GM12878 (cell line): Measurements from ENCODE around the gene EPB41.

Experiments used
- ATF2 ChIP-seq: IDR thresholded peaks from 2 replicates; pipeline ENCODE4 v1.6.1; 2012; ENCODE audit warnings: low read length, inconsistent platforms
- CEBPZ ChIP-seq: fragments of 150-350 bp; IDR thresholded peaks from 2 replicates; pipeline ENCODE4 v1.6.1; 2016; ENCODE audit warnings: low read depth, low read length
- CREB1 ChIP-seq: IDR thresholded peaks from 2 replicates; pipeline ENCODE4 v1.6.1; 2012; ENCODE audit warnings: low read depth, mild to moderate bottlenecking, inconsistent platforms
- CREM ChIP-seq: IDR thresholded peaks from 2 replicates; pipeline ENCODE4 v1.6.1; 2014; ENCODE audit warnings: antibody characterized with exemption, low read depth
- CTCF ChIP-seq, 3 experiments: IDR thresholded peaks in 2 of 3; conservative IDR thresholded peaks in 1 of 3; 2 replicates each; pipeline ENCODE4 v1.5.1; 2011; ENCODE audit warnings: low read depth in 3 of 3, low read length in 3 of 3, mild to moderate bottlenecking in 3 of 3, control low read depth in 2 of 3, moderate library complexity in 2 of 3, inconsistent platforms in 1 of 3, mixed read lengths in 1 of 3; ENCODE audit not compliant: control insufficient read depth in 2 of 3, insufficient read depth in 1 of 3; ENCODE audit errors: extremely low read depth in 1 of 3
- EP300 ChIP-seq, 2 experiments: fragments of 150-350 bp in 1 of 2; IDR thresholded peaks; 2 replicates each; pipeline ENCODE4 v1.6.1; 2011 to 2012; ENCODE audit warnings: low read depth in 2 of 2, low read length in 2 of 2, borderline replicate concordance in 1 of 2, improper control_type of control experiment in 1 of 2, inconsistent platforms in 1 of 2; ENCODE audit not compliant: control insufficient read depth in 1 of 2
- MAX ChIP-seq: IDR thresholded peaks from 2 replicates; pipeline ENCODE4 v1.6.1; 2012; ENCODE audit warnings: low read depth, low read length, improper control_type of control experiment
- PBX3 ChIP-seq: IDR thresholded peaks from 2 replicates; pipeline ENCODE4 v1.6.1; 2011; ENCODE audit warnings: mild to moderate bottlenecking, low read depth, low read length, moderate library complexity; ENCODE audit not compliant: insufficient replicate concordance
- SP1 ChIP-seq: IDR thresholded peaks from one replicate; pipeline ENCODE4 v1.6.1; 2011; ENCODE audit warnings: low read depth, low read length
- TCF12 ChIP-seq: IDR thresholded peaks from 2 replicates; pipeline ENCODE4 v1.6.1; 2011; ENCODE audit warnings: low read depth, mild to moderate bottlenecking, low read length
- YY1 ChIP-seq: IDR thresholded peaks from 2 replicates; pipeline ENCODE4 v1.6.1; 2011; ENCODE audit warnings: low read depth, mild to moderate bottlenecking, low read length
- ZNF207 ChIP-seq: fragments of 450-650 bp; IDR thresholded peaks from 2 replicates; pipeline ENCODE4 v1.6.1; 2014; ENCODE audit warnings: antibody characterized with exemption, mild to moderate bottlenecking, borderline replicate concordance

GRCh38 chr1:28917757-28918118 lies 3.4 kb downstream of the EPB41 start:
- TF ChIP-seq MAX, result no peak
- TF ChIP-seq CEBPZ, result no peak
- TF ChIP-seq ATF2, result no peak
- no peak for TF ChIP-seq ZNF207
- no peak for TF ChIP-seq SP1
- no peak for TF ChIP-seq PBX3
- no peak for TF ChIP-seq CTCF (IDR thresholded peaks at IDR 0.05 in 2 of 3, conservative IDR thresholded peaks at IDR 0.05 in 1 of 3; ENCODE audit: control insufficient read depth in 2 of 3, extremely low read depth in 1 of 3, insufficient read depth in 1 of 3, low read depth in 3 of 3, low read length in 3 of 3)
- TF ChIP-seq YY1, result no peak
- no peak for TF ChIP-seq TCF12
- TF ChIP-seq EP300 (IDR thresholded peaks at IDR 0.05; ENCODE audit: borderline replicate concordance in 1 of 2, control insufficient read depth in 1 of 2, low read depth in 2 of 2, low read length in 2 of 2), result no peak
- TF ChIP-seq CREM, result no peak
- no peak for TF ChIP-seq CREB1
